UCSD-AML1 (cell line): ENCODE measurements around the gene TMEM182.

Source experiments
- DNase-seq: peaks from one replicate; lab custom pipeline; 2025; ENCODE audit not compliant: unreplicated experiment; lab: John Stamatoyannopoulos, UW

TMEM182 gene

DNA sequence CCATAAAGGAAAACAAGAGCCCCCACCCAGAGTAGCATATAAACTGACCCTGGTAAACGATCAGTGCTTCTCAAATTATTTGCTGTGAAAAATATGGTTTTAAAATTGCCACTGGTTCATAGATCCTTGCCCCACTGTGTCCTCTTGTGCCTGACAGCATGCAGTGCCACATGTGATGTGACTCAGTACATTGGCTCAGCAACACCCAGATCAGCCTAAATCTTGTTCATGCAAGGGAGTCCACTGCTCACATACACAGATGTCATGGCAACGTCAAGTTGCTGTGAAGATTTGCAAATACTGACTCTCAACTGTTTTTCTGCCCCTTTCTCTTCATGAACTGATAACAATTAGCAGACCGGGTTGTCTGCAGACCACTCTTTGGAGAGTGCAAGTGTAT is 91.0 kb downstream of the TMEM182 start:
- no peak for DNase-seq
